Natural killer cell (primary cell): ENCODE results near the gene ANKFN1. TPM values are rescaled to one million over a fixed set of nuclear protein-coding genes. Genes with fewer than 3 reads are reported as not detected.

Source experiments
- ATAC-seq, 3 donors: fragments of 150-1000 bp in 2 of 3; fragments of 200-7000 bp in 1 of 3; cut with Tn5 transposase; 1 replicate in 1 of 3; 2 replicates in 2 of 3; pipeline ENCODE4 v1.10.0; 2021; ENCODE audit warnings: mild to moderate bottlenecking in 2 of 3, moderate library complexity in 2 of 3
- DNase-seq, 2 donors: peaks; one replicate each; pipeline versions ENCODE4 v3.0.0 to v3.0.0-alpha.2; 2013 to 2021; ENCODE audit warnings: mixed read lengths in 1 of 2
- H3K27ac ChIP-seq: one replicate; pipeline ENCODE4 v1.5.1; 2013; ENCODE audit warnings: mild to moderate bottlenecking, low read length
- H3K27me3 ChIP-seq: one replicate; pipeline ENCODE4 v1.6.1; 2013; ENCODE audit warnings: low read length; ENCODE audit not compliant: control insufficient read depth, insufficient read depth
- H3K36me3 ChIP-seq: one replicate; pipeline ENCODE4 v1.6.1; 2013; ENCODE audit warnings: low read length; ENCODE audit not compliant: control insufficient read depth, insufficient read depth
- H3K4me1 ChIP-seq: one replicate; pipeline ENCODE4 v1.6.1; 2013; ENCODE audit warnings: low read length; ENCODE audit not compliant: control insufficient read depth, insufficient read depth
- H3K4me3 ChIP-seq: one replicate; pipeline ENCODE4 v1.5.1; 2013; ENCODE audit warnings: low read length
- H3K9me3 ChIP-seq: one replicate; pipeline ENCODE4 v1.6.1; 2013; ENCODE audit warnings: low read length; ENCODE audit not compliant: control insufficient read depth, insufficient read depth
- H3K27ac Mint-ChIP-seq, 2 donors: one replicate each; pipeline ENCODE4 v1.8.0; 2022; ENCODE audit warnings: mild to moderate bottlenecking in 2 of 2, mixed read lengths in 2 of 2, moderate library complexity in 1 of 2
- H3K27me3 Mint-ChIP-seq, 2 donors: one replicate each; pipeline ENCODE4 v1.8.0; 2022; ENCODE audit warnings: low read depth in 2 of 2, mixed read lengths in 2 of 2
- H3K36me3 Mint-ChIP-seq: one replicate; pipeline ENCODE4 v1.8.0; 2022; ENCODE audit warnings: mixed read lengths
- H3K4me1 Mint-ChIP-seq, 2 donors: one replicate each; pipeline ENCODE4 v1.8.0; 2022; ENCODE audit warnings: mixed read lengths in 2 of 2
- H3K4me3 Mint-ChIP-seq: one replicate; pipeline ENCODE4 v1.8.0; 2022; ENCODE audit warnings: mild to moderate bottlenecking, moderate library complexity, mixed read lengths
- H3K9me3 Mint-ChIP-seq, 2 donors: one replicate each; pipeline ENCODE4 v1.8.0; 2022; ENCODE audit warnings: mixed read lengths in 2 of 2
- CTCF ChIP-seq: fragments of 200-600 bp; IDR thresholded peaks from one replicate; pipeline ENCODE4 v1.8.0; 2022; ENCODE audit warnings: antibody characterized with exemption
- WGBS: methylation state at CpG from one replicate; pipeline ENCODE4 v1.1.7; 2013; ENCODE audit warnings: missing lambda C conversion rate; ENCODE audit not compliant: insufficient coverage; 5-methylcytosine and 5-hydroxymethylcytosine counted together
- intact Hi-C: fragments of 100-400 bp; cut with micrococcal nuclease; formaldehyde crosslinking; loops from one replicate; pipeline ENCODE4 v1.14.2; 2022
- total RNA-seq, 4 donors: library from RNA; stranded (reverse); fragments of 120-200 nt in 1 of 4; gene quantifications; one replicate each; pipeline versions ENCODE4 v1.2.3 to v1.2.4, GENCODE V29; 2013 to 2022

The ANKFN1 gene
- total RNA-seq, 3 donors from 2014 or later (not counting 1 experiment from before 2014, with no cell fraction given): not detected

- TF ChIP-seq CTCF: no peak
- 70% methylated on average over 6 of the region's 6 CpGs for WGBS
- Mint-ChIP-seq H3K27me3 (no peaks in the 10 kb centered on the region), H3K36me3 (no peaks in the 10 kb centered on the region), H3K4me1 (no peaks in the 10 kb centered on the region), H3K4me3 (no peak overlapping the region), H3K9me3 (peaks cover 0 to 2% of the 10 kb centered on the region in 2 donors), H3K27ac (no peak overlapping the region)
- H3K36me3 ChIP-seq: no peaks in the 10 kb centered on the region
- H3K27ac ChIP-seq: no peak overlapping the region
- no peaks in the 10 kb centered on the region for H3K9me3 ChIP-seq
- no peak overlapping the region for H3K4me3 ChIP-seq
- DNase-seq (no peak), ATAC-seq (no peak)
- H3K4me1 ChIP-seq: no peaks in the 10 kb centered on the region
- H3K27me3 ChIP-seq: no peaks in the 10 kb centered on the region
- intact Hi-C loops: no loop called here
Observed at GRCh38 chr17:56206351-56206750, 53.1 kb downstream of the ANKFN1 start.

GRCh38 chr17:56213031-56213430 is 59.8 kb downstream of the ANKFN1 start:
- H3K4me1 Mint-ChIP-seq: no peaks in the 10 kb centered on the region
- no peak for DNase-seq
- no peaks in the 10 kb centered on the region for H3K27me3 Mint-ChIP-seq
- intact Hi-C loops: no loop called here
- no peak overlapping the region for H3K4me3 ChIP-seq
- peaks cover 0 to 2% of the 10 kb centered on the region in 2 donors for H3K9me3 Mint-ChIP-seq
- no peak overlapping the region for H3K4me3 Mint-ChIP-seq
- H3K27ac ChIP-seq: no peak overlapping the region
- WGBS: 88% methylated on average over 5 of the region's 6 CpGs
- ATAC-seq: no peak
- no peak overlapping the region for H3K27ac Mint-ChIP-seq
- no peaks in the 10 kb centered on the region for H3K36me3 ChIP-seq
- no peaks in the 10 kb centered on the region for H3K9me3 ChIP-seq
- no peaks in the 10 kb centered on the region for H3K4me1 ChIP-seq
- H3K27me3 ChIP-seq: no peaks in the 10 kb centered on the region
- no peaks in the 10 kb centered on the region for H3K36me3 Mint-ChIP-seq
- TF ChIP-seq CTCF: no peak

- H3K27me3 ChIP-seq: no peaks in the 10 kb centered on the region
- WGBS: 91% methylated on average over 2 of the region's 2 CpGs
- intact Hi-C loops: no loop called here
Observed at GRCh38 chr17:56217921-56218320, 64.6 kb downstream of the ANKFN1 start.

More at GRCh38 chr17:56217921-56218320, 64.6 kb downstream of the ANKFN1 start:
- Mint-ChIP-seq H3K9me3 (peaks cover 0 to 2% of the 10 kb centered on the region in 2 donors), H3K36me3 (no peaks in the 10 kb centered on the region), H3K27ac (no peak overlapping the region), H3K4me3 (no peak overlapping the region), H3K4me1 (no peaks in the 10 kb centered on the region), H3K27me3 (no peaks in the 10 kb centered on the region)
- Histone ChIP-seq H3K4me3 (no peak overlapping the region), H3K9me3 (no peaks in the 10 kb centered on the region), H3K27ac (no peak overlapping the region), H3K4me1 (no peaks in the 10 kb centered on the region), H3K36me3 (no peaks in the 10 kb centered on the region)
- DNase-seq: no peak
- no peak for TF ChIP-seq CTCF
- no peak for ATAC-seq
